Lower lobe of right lung (tissue), 2 donors: ENCODE data around the gene COL21A1. TPM values are rescaled to one million over a fixed set of nuclear protein-coding genes. Genes with fewer than 3 reads are reported as not detected.

Experiments used
- ATAC-seq, 2 donors: fragments of 200-7000 bp; cut with Tn5 transposase; one replicate each; pipeline ENCODE4 v1.9.1; 2020 to 2022; ENCODE audit warnings: mild to moderate bottlenecking in 2 of 2, moderate library complexity in 2 of 2
- DNase-seq: peaks from one replicate; pipeline ENCODE4 v3.0.0-alpha.2; 2020
- H3K27ac ChIP-seq: fragments of 200-600 bp; one replicate; pipeline ENCODE4 v1.8.0; 2022
- H3K27me3 ChIP-seq: fragments of 200-600 bp; one replicate; pipeline ENCODE4 v1.8.0; 2022; ENCODE audit warnings: low read depth
- H3K36me3 ChIP-seq: fragments of 200-600 bp; one replicate; pipeline ENCODE4 v1.8.0; 2022; ENCODE audit warnings: mild to moderate bottlenecking
- H3K4me1 ChIP-seq: fragments of 200-600 bp; one replicate; pipeline ENCODE4 v1.8.0; 2022
- H3K4me3 ChIP-seq: fragments of 200-600 bp; one replicate; pipeline ENCODE4 v1.8.0; 2022; ENCODE audit warnings: mild to moderate bottlenecking
- H3K9me3 ChIP-seq: fragments of 200-600 bp; one replicate; pipeline ENCODE4 v1.8.0; 2022
- intact Hi-C: fragments of 100-400 bp; cut with DNase I; formaldehyde crosslinking; loops from one replicate; pipeline ENCODE4 v1.11.0; 2022
- total RNA-seq: library from RNA; stranded (reverse); fragmentation: NEBNext Ultra II Directional; extraction: Animal tissue kit (Norgen Biotek cat#: 25700); gene quantifications from one replicate; pipeline ENCODE4 v1.2.1, GENCODE V29; 2021
- TF ChIP-seq, protein P1 (sequence below): fragments of 200-600 bp; IDR thresholded peaks from one replicate; pipeline ENCODE4 v1.8.0; 2022; ENCODE audit warnings: antibody characterized with exemption, mild to moderate bottlenecking
- donor health status: DM: no; HTN: yes; CAD: no; lungs with severe emphysema.

Gene COL21A1
- total RNA-seq, 1 donor from 2014 or later, result 9.4 TPM

DNA sequence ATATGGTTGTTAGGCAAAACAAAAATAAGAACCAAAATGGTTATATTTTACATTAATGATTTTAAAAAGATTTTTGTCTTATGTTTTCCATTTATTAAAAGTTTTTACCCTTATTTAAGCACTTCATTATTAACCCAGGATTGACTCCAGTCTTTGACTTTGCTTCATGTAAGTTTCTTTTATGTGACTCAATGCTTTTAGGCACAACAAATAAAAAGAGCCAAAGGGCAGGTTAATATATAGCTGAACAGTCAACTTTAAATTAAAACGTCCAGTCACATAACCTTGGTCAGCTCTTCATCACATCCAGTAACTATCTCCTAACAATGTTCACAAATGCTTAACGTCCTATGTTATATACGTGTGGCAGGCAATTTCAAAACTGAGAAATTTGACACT is 32.7 kb downstream of the COL21A1 start:
- H3K9me3 ChIP-seq, result no peaks in the 10 kb centered on the region
- ATAC-seq (no peak), DNase-seq (no peak)
- no peaks in the 10 kb centered on the region for H3K27me3 ChIP-seq
- no peak overlapping the region for H3K4me3 ChIP-seq
- intact Hi-C loops, result no loop called here
- no peak overlapping the region for H3K27ac ChIP-seq
- TF ChIP-seq, protein P1, sequence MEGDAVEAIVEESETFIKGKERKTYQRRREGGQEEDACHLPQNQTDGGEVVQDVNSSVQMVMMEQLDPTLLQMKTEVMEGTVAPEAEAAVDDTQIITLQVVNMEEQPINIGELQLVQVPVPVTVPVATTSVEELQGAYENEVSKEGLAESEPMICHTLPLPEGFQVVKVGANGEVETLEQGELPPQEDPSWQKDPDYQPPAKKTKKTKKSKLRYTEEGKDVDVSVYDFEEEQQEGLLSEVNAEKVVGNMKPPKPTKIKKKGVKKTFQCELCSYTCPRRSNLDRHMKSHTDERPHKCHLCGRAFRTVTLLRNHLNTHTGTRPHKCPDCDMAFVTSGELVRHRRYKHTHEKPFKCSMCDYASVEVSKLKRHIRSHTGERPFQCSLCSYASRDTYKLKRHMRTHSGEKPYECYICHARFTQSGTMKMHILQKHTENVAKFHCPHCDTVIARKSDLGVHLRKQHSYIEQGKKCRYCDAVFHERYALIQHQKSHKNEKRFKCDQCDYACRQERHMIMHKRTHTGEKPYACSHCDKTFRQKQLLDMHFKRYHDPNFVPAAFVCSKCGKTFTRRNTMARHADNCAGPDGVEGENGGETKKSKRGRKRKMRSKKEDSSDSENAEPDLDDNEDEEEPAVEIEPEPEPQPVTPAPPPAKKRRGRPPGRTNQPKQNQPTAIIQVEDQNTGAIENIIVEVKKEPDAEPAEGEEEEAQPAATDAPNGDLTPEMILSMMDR, result no peak
- no peaks in the 10 kb centered on the region for H3K4me1 ChIP-seq
- no peaks in the 10 kb centered on the region for H3K36me3 ChIP-seq

DNA sequence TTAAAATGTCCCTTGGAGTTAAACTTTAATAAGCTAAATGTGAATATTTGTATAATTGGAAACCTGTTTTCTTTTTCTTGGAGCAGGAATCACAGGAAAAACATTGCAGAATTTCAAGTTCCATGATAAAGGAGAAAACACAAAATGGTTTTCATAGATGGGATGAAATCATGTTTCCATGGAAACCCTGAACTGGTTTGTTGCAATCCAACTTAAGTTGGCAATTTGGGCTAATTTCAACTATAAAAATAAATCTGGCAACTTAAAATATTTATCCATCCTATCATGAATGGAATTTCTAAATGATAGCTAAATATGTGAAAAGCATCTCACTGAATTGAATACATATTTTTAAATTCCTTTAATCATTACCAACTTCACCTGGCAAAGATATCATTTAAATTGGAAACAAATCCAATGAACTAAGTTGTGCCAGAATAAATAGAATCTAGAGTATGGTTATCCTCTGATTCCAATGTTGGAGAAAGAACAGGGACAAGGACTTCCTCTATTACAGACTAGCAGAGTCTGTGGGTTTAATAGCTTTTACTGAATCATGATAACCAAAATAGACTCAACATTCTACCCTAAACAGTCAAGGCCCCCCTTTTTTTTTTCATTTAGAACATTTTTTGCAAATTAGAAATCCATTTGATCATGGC is 33.2 kb downstream of the COL21A1 start:
- H3K9me3 ChIP-seq, result no peaks in the 10 kb centered on the region
- no peak overlapping the region for H3K27ac ChIP-seq
- H3K36me3 ChIP-seq, result no peaks in the 10 kb centered on the region
- H3K4me3 ChIP-seq, result no peak overlapping the region
- DNase-seq (no peak), ATAC-seq (no peak)
- intact Hi-C loops, result no loop called here
- TF ChIP-seq, protein P1, result no peak
- no peaks in the 10 kb centered on the region for H3K27me3 ChIP-seq
- no peaks in the 10 kb centered on the region for H3K4me1 ChIP-seq

DNA sequence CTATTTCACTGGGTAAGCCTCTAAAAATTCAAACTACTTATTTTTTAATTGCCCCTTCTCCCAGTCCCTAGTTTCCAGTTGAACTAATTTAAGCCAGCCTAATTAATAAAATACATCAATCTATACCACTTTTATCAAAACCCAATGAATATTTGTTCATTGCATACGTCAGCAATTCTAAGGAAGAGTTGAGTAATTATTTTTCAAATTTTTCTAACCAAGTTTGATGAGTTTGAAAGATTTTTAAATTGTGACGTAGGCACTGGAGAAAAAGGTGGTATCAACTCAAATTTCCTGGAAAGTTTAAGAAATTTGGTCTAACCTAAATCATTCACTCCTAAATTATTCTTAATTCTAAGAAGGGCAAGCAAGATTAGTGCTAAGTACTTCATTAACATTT is 35.7 kb downstream of the COL21A1 start:
- Histone ChIP-seq H3K27ac (no peak overlapping the region), H3K4me3 (no peak overlapping the region), H3K27me3 (no peaks in the 10 kb centered on the region), H3K36me3 (no peaks in the 10 kb centered on the region), H3K4me1 (no peaks in the 10 kb centered on the region), H3K9me3 (no peaks in the 10 kb centered on the region)
- no peak for ATAC-seq
- intact Hi-C loops, result no loop called here
- TF ChIP-seq, protein P1, result no peak
- DNase-seq, result no peak

DNA sequence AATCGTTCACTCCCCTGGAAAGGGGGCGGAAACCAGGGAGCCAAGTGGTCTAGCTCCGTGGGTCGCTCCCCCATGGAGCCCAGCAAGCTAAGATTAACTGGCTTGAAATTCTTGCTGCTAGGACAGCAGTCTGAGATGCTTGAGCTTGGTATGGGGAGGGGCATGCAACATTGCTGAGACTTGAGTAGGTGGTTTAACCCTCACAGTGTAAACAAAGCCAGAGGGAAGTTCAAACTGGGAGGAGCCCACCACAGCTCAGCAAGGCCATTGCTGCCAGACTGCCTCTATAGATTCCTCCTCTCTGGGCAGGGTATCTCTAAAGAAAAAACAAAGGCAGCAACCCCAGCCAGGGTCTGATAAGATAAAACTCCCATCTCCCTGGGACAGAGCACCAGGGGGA is 43.2 kb downstream of the COL21A1 start:
- no peak overlapping the region for H3K27ac ChIP-seq
- TF ChIP-seq, protein P1, result no peak
- no peaks in the 10 kb centered on the region for H3K27me3 ChIP-seq
- no peaks in the 10 kb centered on the region for H3K36me3 ChIP-seq
- ATAC-seq (no peak), DNase-seq (no peak)
- intact Hi-C loops, result no loop called here
- H3K4me1 ChIP-seq, result no peaks in the 10 kb centered on the region
- H3K4me3 ChIP-seq, result no peak overlapping the region
- H3K9me3 ChIP-seq, result no peaks in the 10 kb centered on the region

DNA sequence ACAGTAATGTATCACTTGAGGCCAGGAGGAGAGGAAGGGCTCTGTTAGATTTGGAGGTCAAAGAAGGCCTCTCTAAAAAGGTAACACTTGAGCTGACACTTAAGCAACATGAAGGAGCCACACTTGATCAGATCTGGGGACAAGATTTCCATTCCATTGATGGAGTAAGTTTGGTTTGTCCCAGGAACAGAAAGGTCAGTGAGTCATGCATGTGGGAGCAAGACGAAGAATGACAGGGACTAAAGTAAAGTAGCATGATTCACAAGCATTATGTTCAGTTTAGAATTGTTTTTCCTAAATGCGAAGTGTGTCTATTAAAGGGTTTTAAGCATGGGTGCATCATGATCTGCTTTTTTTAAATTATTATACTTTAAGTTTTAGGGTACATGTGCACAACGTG is 47.4 kb downstream of the COL21A1 start:
- TF ChIP-seq, protein P1, result no peak
- Histone ChIP-seq H3K36me3 (no peaks in the 10 kb centered on the region), H3K27ac (no peak overlapping the region), H3K9me3 (peaks cover 8% of the 10 kb centered on the region), H3K4me3 (no peak overlapping the region), H3K27me3 (no peaks in the 10 kb centered on the region), H3K4me1 (no peaks in the 10 kb centered on the region)
- DNase-seq, result no peak
- ATAC-seq, result no peak
- intact Hi-C loops, result no loop called here

DNA sequence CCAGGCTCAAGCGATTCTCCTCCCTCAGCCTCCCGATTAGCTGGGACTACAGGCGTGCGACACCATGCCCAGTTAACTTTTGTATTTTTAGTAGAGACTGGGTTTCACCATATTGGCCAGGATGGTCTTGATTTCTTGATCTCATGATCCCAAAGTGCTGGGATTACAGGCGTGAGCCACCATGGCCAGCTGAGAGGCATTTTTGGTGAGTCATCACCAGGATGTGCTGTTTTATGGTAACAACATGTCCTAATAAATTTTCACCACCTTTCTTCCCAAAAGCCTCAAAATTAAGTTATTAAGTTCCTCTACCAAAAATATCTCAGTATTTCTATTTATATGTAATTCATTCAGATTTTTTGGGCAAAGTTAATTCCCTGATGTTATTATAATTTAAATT is 53.5 kb downstream of the COL21A1 start:
- no peak overlapping the region for H3K4me3 ChIP-seq
- no peak overlapping the region for H3K27ac ChIP-seq
- H3K36me3 ChIP-seq, result no peaks in the 10 kb centered on the region
- H3K27me3 ChIP-seq, result no peaks in the 10 kb centered on the region
- H3K4me1 ChIP-seq, result no peaks in the 10 kb centered on the region
- peaks cover 8% of the 10 kb centered on the region for H3K9me3 ChIP-seq
- TF ChIP-seq, protein P1, result no peak
- ATAC-seq (no peak), DNase-seq (no peak)
- intact Hi-C loops, result no loop called here
